ENCODE data around the gene ARL3. TPM values are rescaled to one million over a fixed set of nuclear protein-coding genes. Genes with fewer than 3 reads are reported as not detected.
A peak's percentile ranks its signal among the peaks of the same experiment; 100 is the strongest.

Gene ARL3
- total and polyA plus RNA-seq, 2 experiments from 2014 or later: 8.5 to 22.6 TPM

- TF ChIP-seq, protein P1, sequence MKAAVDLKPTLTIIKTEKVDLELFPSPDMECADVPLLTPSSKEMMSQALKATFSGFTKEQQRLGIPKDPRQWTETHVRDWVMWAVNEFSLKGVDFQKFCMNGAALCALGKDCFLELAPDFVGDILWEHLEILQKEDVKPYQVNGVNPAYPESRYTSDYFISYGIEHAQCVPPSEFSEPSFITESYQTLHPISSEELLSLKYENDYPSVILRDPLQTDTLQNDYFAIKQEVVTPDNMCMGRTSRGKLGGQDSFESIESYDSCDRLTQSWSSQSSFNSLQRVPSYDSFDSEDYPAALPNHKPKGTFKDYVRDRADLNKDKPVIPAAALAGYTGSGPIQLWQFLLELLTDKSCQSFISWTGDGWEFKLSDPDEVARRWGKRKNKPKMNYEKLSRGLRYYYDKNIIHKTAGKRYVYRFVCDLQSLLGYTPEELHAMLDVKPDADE (IDR thresholded peaks at IDR 0.05): no peak
- TF ChIP-seq POLR2AphosphoS5 (IDR thresholded peaks at IDR 0.05; ENCODE audit: low read depth): no peak
- no peak for TF ChIP-seq CREB1 (CRISPR knock-in tag; IDR thresholded peaks at IDR 0.05; ENCODE audit: low read depth)
- H3K4me1 ChIP-seq (ENCODE audit: insufficient read depth): no peaks in the 10 kb centered on the region
- ATAC-seq: no peak
- H3K4me3 ChIP-seq: no peak overlapping the region
- H3K9me2 ChIP-seq (ENCODE audit: insufficient read depth): no peaks in the 10 kb centered on the region
- peaks cover 22% of the 10 kb centered on the region for H3K36me3 Mint-ChIP-seq (ENCODE audit: low read depth)
- no peak overlapping the region for H3K27ac Mint-ChIP-seq
- no peaks in the 10 kb centered on the region for H3K27me3 ChIP-seq (ENCODE audit: insufficient read depth)
- no peak for DNase-seq (ENCODE audit: low spot score)
- H3K4me3 Mint-ChIP-seq: no peak overlapping the region
- H3K27me3 Mint-ChIP-seq (ENCODE audit: insufficient read depth, low read depth, poor library complexity): peaks cover 2% of the 10 kb centered on the region
- H3K36me3 ChIP-seq (ENCODE audit: insufficient read depth): peaks cover 3% of the 10 kb centered on the region; the same call in 1 of the 2 replicates
- H3K79me2 ChIP-seq (replicated peaks; ENCODE audit: insufficient read depth): peaks cover 14% of the 10 kb centered on the region
- no peak overlapping the region for H3K27ac ChIP-seq (ENCODE audit: low read depth)
- no peak overlapping the region for H2AFZ ChIP-seq
- H3F3A ChIP-seq (replicated peaks; ENCODE audit: low read depth): 0 out of 2 replicates have a peak, but pooled peaks cover 2% of the 10 kb centered on the region
- H3K4me2 ChIP-seq: no peak overlapping the region
- H3K9me3 Mint-ChIP-seq: no peaks in the 10 kb centered on the region
- H4K20me1 ChIP-seq (replicated peaks; ENCODE audit: insufficient read depth): no peaks in the 10 kb centered on the region; the same call in 1 of the 2 replicates
- no peaks in the 10 kb centered on the region; the same call in 2 of the 3 replicates for H3K4me1 Mint-ChIP-seq
These were observed 12.4 kb downstream of the ARL3 start for GRCh38 chr10:102701796-102702195.

GRCh38 chr10:102701272-102701671 lies 12.9 kb downstream of the ARL3 start:
- no peaks in the 10 kb centered on the region; the same call in 1 of the 2 replicates for H4K20me1 ChIP-seq (replicated peaks; ENCODE audit: insufficient read depth)
- no peak overlapping the region for H3K4me3 Mint-ChIP-seq
- ATAC-seq (no peak), DNase-seq (ENCODE audit: low spot score) (no peak)
- H3K36me3 Mint-ChIP-seq (ENCODE audit: low read depth): peaks cover 27% of the 10 kb centered on the region
- TF ChIP-seq, protein P1 (IDR thresholded peaks at IDR 0.05): no peak
- TF ChIP-seq NANOG (IDR thresholded peaks at IDR 0.05; ENCODE audit: borderline replicate concordance) (no peak), EZH2 (IDR thresholded peaks at IDR 0.05; ENCODE audit: low read depth, unreplicated experiment) (no peak), ZNF331 (CRISPR knock-in tag; IDR thresholded peaks at IDR 0.05; ENCODE audit: low read depth) (no peak), POLR2AphosphoS5 (IDR thresholded peaks at IDR 0.05; ENCODE audit: low read depth) (no peak)
- TF ChIP-seq, protein P2, sequence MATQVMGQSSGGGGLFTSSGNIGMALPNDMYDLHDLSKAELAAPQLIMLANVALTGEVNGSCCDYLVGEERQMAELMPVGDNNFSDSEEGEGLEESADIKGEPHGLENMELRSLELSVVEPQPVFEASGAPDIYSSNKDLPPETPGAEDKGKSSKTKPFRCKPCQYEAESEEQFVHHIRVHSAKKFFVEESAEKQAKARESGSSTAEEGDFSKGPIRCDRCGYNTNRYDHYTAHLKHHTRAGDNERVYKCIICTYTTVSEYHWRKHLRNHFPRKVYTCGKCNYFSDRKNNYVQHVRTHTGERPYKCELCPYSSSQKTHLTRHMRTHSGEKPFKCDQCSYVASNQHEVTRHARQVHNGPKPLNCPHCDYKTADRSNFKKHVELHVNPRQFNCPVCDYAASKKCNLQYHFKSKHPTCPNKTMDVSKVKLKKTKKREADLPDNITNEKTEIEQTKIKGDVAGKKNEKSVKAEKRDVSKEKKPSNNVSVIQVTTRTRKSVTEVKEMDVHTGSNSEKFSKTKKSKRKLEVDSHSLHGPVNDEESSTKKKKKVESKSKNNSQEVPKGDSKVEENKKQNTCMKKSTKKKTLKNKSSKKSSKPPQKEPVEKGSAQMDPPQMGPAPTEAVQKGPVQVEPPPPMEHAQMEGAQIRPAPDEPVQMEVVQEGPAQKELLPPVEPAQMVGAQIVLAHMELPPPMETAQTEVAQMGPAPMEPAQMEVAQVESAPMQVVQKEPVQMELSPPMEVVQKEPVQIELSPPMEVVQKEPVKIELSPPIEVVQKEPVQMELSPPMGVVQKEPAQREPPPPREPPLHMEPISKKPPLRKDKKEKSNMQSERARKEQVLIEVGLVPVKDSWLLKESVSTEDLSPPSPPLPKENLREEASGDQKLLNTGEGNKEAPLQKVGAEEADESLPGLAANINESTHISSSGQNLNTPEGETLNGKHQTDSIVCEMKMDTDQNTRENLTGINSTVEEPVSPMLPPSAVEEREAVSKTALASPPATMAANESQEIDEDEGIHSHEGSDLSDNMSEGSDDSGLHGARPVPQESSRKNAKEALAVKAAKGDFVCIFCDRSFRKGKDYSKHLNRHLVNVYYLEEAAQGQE (IDR thresholded peaks at IDR 0.05; ENCODE audit: unreplicated experiment): no peak
- peaks cover 2% of the 10 kb centered on the region for H3K27me3 Mint-ChIP-seq (ENCODE audit: insufficient read depth, low read depth, poor library complexity)
- H3K9me2 ChIP-seq (ENCODE audit: insufficient read depth): no peaks in the 10 kb centered on the region
- no peak overlapping the region for H3K4me2 ChIP-seq
- H3K4me1 Mint-ChIP-seq: no peaks in the 10 kb centered on the region; the same call in 2 of the 3 replicates
- no peak overlapping the region for H2AFZ ChIP-seq
- H3K9me3 Mint-ChIP-seq: no peaks in the 10 kb centered on the region
- 0 out of 2 replicates have a peak overlapping the region, but pooled peaks have one; percentile 77 for H3K27ac ChIP-seq (ENCODE audit: low read depth)
- no peak overlapping the region for H3K27ac Mint-ChIP-seq
- H3K27me3 ChIP-seq (ENCODE audit: insufficient read depth): no peaks in the 10 kb centered on the region
- H3K4me1 ChIP-seq (ENCODE audit: insufficient read depth): no peaks in the 10 kb centered on the region
- 0 out of 2 replicates have a peak, but pooled peaks cover 2% of the 10 kb centered on the region for H3F3A ChIP-seq (replicated peaks; ENCODE audit: low read depth)
- H3K4me3 ChIP-seq: no peak overlapping the region
- H3K36me3 ChIP-seq (ENCODE audit: insufficient read depth): peaks cover 3% of the 10 kb centered on the region; the same call in 1 of the 2 replicates
- H3K79me2 ChIP-seq (replicated peaks; ENCODE audit: insufficient read depth): peaks cover 9% of the 10 kb centered on the region; the same call in 1 of the 2 replicates
